Measurements from ENCODE around the gene AOPEP.

The AOPEP gene

GRCh38 chr9:95092262-95093072 lies 366.0 kb downstream of the AOPEP start:
- no peak for TF ChIP-seq EZH2phosphoT487 (IDR thresholded peaks at IDR 0.05; ENCODE audit: borderline replicate concordance, low read length)
- TF ChIP-seq, protein P1, sequence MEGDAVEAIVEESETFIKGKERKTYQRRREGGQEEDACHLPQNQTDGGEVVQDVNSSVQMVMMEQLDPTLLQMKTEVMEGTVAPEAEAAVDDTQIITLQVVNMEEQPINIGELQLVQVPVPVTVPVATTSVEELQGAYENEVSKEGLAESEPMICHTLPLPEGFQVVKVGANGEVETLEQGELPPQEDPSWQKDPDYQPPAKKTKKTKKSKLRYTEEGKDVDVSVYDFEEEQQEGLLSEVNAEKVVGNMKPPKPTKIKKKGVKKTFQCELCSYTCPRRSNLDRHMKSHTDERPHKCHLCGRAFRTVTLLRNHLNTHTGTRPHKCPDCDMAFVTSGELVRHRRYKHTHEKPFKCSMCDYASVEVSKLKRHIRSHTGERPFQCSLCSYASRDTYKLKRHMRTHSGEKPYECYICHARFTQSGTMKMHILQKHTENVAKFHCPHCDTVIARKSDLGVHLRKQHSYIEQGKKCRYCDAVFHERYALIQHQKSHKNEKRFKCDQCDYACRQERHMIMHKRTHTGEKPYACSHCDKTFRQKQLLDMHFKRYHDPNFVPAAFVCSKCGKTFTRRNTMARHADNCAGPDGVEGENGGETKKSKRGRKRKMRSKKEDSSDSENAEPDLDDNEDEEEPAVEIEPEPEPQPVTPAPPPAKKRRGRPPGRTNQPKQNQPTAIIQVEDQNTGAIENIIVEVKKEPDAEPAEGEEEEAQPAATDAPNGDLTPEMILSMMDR (IDR thresholded peaks at IDR 0.05; ENCODE audit: low read depth, low read length, poor library complexity, severe bottlenecking), result no peak
- no peak overlapping the region for H3K4me2 ChIP-seq (ENCODE audit: low read length)
- no peaks in the 10 kb centered on the region for H3K36me3 ChIP-seq (ENCODE audit: control insufficient read depth, low read length)
- H3F3A ChIP-seq (ENCODE audit: control insufficient read depth, insufficient read depth), result no peaks in the 10 kb centered on the region
- H4K20me1 ChIP-seq (ENCODE audit: control insufficient read depth, insufficient read depth, low read depth, low read length), result no peaks in the 10 kb centered on the region
- H3K9me3 ChIP-seq (ENCODE audit: control insufficient read depth, insufficient read depth, low read length), result no peaks in the 10 kb centered on the region
- no peaks in the 10 kb centered on the region for H3K79me2 ChIP-seq (ENCODE audit: control insufficient read depth, low read length)
- no peak overlapping the region for H3K4me3 ChIP-seq (ENCODE audit: low read length)
- H3K27ac ChIP-seq (ENCODE audit: low read depth, low read length), result no peak overlapping the region
- no peaks in the 10 kb centered on the region for H3K9me2 ChIP-seq (replicated peaks; ENCODE audit: control insufficient read depth, low read length)
- H3K4me1 ChIP-seq (ENCODE audit: control insufficient read depth, low read length), result no peaks in the 10 kb centered on the region
- H3K27me3 ChIP-seq (ENCODE audit: control insufficient read depth, low read length), result no peaks in the 10 kb centered on the region

GRCh38 chr9:95093586-95093985 lies 367.1 kb downstream of the AOPEP start:
- Histone ChIP-seq H3K27me3 (ENCODE audit: control insufficient read depth, low read length) (no peaks in the 10 kb centered on the region), H3K4me1 (ENCODE audit: control insufficient read depth, low read length) (no peaks in the 10 kb centered on the region), H3K27ac (ENCODE audit: low read depth, low read length) (no peak overlapping the region), H3K4me2 (ENCODE audit: low read length) (no peak overlapping the region), H3K9me2 (replicated peaks; ENCODE audit: control insufficient read depth, low read length) (no peaks in the 10 kb centered on the region), H4K20me1 (ENCODE audit: control insufficient read depth, insufficient read depth, low read depth, low read length) (no peaks in the 10 kb centered on the region), H3K79me2 (ENCODE audit: control insufficient read depth, low read length) (no peaks in the 10 kb centered on the region), H3K4me3 (ENCODE audit: low read length) (no peak overlapping the region), H3K36me3 (ENCODE audit: control insufficient read depth, low read length) (no peaks in the 10 kb centered on the region), H3K9me3 (ENCODE audit: control insufficient read depth, insufficient read depth, low read length) (no peaks in the 10 kb centered on the region), H3F3A (ENCODE audit: control insufficient read depth, insufficient read depth) (no peaks in the 10 kb centered on the region)
- TF ChIP-seq, protein P1 (IDR thresholded peaks at IDR 0.05; ENCODE audit: low read depth, low read length, poor library complexity, severe bottlenecking), result no peak
- no peak for TF ChIP-seq EZH2phosphoT487 (IDR thresholded peaks at IDR 0.05; ENCODE audit: borderline replicate concordance, low read length)

- H3K9me3 ChIP-seq (ENCODE audit: control insufficient read depth, insufficient read depth, low read length), result no peaks in the 10 kb centered on the region
- no peak for TF ChIP-seq EZH2phosphoT487 (IDR thresholded peaks at IDR 0.05; ENCODE audit: borderline replicate concordance, low read length)
- no peaks in the 10 kb centered on the region for H3K79me2 ChIP-seq (ENCODE audit: control insufficient read depth, low read length)
- H3K4me3 ChIP-seq (ENCODE audit: low read length), result no peak overlapping the region
- no peaks in the 10 kb centered on the region for H3K36me3 ChIP-seq (ENCODE audit: control insufficient read depth, low read length)
- no peaks in the 10 kb centered on the region for H3K27me3 ChIP-seq (ENCODE audit: control insufficient read depth, low read length)
- no peaks in the 10 kb centered on the region for H4K20me1 ChIP-seq (ENCODE audit: control insufficient read depth, insufficient read depth, low read depth, low read length)
- no peaks in the 10 kb centered on the region for H3K9me2 ChIP-seq (replicated peaks; ENCODE audit: control insufficient read depth, low read length)
- no peaks in the 10 kb centered on the region for H3K4me1 ChIP-seq (ENCODE audit: control insufficient read depth, low read length)
- no peak overlapping the region for H3K4me2 ChIP-seq (ENCODE audit: low read length)
- H3F3A ChIP-seq (ENCODE audit: control insufficient read depth, insufficient read depth), result no peaks in the 10 kb centered on the region
- no peak overlapping the region for H3K27ac ChIP-seq (ENCODE audit: low read depth, low read length)
Observed at GRCh38 chr9:95094002-95094401, 367.5 kb downstream of the AOPEP start.

- TF ChIP-seq, protein P1 (IDR thresholded peaks at IDR 0.05; ENCODE audit: low read depth, low read length, poor library complexity, severe bottlenecking), result no peak
- TF ChIP-seq EZH2phosphoT487 (IDR thresholded peaks at IDR 0.05; ENCODE audit: borderline replicate concordance, low read length), result no peak
- Histone ChIP-seq H3K4me1 (ENCODE audit: control insufficient read depth, low read length) (no peaks in the 10 kb centered on the region), H3K36me3 (ENCODE audit: control insufficient read depth, low read length) (no peaks in the 10 kb centered on the region), H3K4me2 (ENCODE audit: low read length) (no peak overlapping the region), H3K9me2 (replicated peaks; ENCODE audit: control insufficient read depth, low read length) (no peaks in the 10 kb centered on the region), H3K27me3 (ENCODE audit: control insufficient read depth, low read length) (no peaks in the 10 kb centered on the region), H3K9me3 (ENCODE audit: control insufficient read depth, insufficient read depth, low read length) (no peaks in the 10 kb centered on the region), H3F3A (ENCODE audit: control insufficient read depth, insufficient read depth) (no peaks in the 10 kb centered on the region), H3K79me2 (ENCODE audit: control insufficient read depth, low read length) (no peaks in the 10 kb centered on the region), H3K4me3 (ENCODE audit: low read length) (no peak overlapping the region), H3K27ac (ENCODE audit: low read depth, low read length) (no peak overlapping the region), H4K20me1 (ENCODE audit: control insufficient read depth, insufficient read depth, low read depth, low read length) (no peaks in the 10 kb centered on the region)
Observed at GRCh38 chr9:95095641-95096355, 369.3 kb downstream of the AOPEP start.

All from DOHH2 (cell line).